HG03066 (cell line): ENCODE measurements around the gene FAM234B.
"Not testable (repeated sequence)": the region's sequence is repeated elsewhere in the genome, so short reads cannot be mapped to it uniquely, and the experiment has no call there.

Experiments used
- ATAC-seq: cut with Tn5 transposase; IDR thresholded peaks from one replicate; pipeline ENCODE4 v1.9.1; 2021; ENCODE audit warnings: low read depth; ENCODE audit not compliant: unreplicated experiment

FAM234B gene

GRCh38 chr12:13022851-13023271 is 21.3 kb upstream of the FAM234B start:
- ATAC-seq, result no peak

GRCh38 chr12:13023811-13024530 is 20.2 kb upstream of the FAM234B start:
- no peak for ATAC-seq

- ATAC-seq, result no peak
These were observed 19.7 kb upstream of the FAM234B start for GRCh38 chr12:13024531-13024916.

- ATAC-seq, result no peak
These were observed 17.9 kb upstream of the FAM234B start for GRCh38 chr12:13026286-13026685.

GRCh38 chr12:13027032-13027431 is 17.1 kb upstream of the FAM234B start:
- no peak for ATAC-seq

GRCh38 chr12:13027508-13027907 is 16.7 kb upstream of the FAM234B start:
- no peak for ATAC-seq

GRCh38 chr12:13028825-13029570 is 15.2 kb upstream of the FAM234B start:
- ATAC-seq, result no peak

- no peak for ATAC-seq
These were observed 13.5 kb upstream of the FAM234B start for GRCh38 chr12:13030541-13031291.

- no peak for ATAC-seq
These were observed 12.0 kb upstream of the FAM234B start for GRCh38 chr12:13032164-13032563.

- no peak for ATAC-seq
These were observed 10.7 kb upstream of the FAM234B start for GRCh38 chr12:13033476-13033875.

- not testable (repeated sequence) for ATAC-seq
These were observed 8.8 kb upstream of the FAM234B start for GRCh38 chr12:13035335-13035734.

GRCh38 chr12:13036881-13037280 is 7.3 kb upstream of the FAM234B start:
- ATAC-seq, result no peak

- ATAC-seq, result no peak
These were observed 5.6 kb upstream of the FAM234B start for GRCh38 chr12:13038491-13039161.

GRCh38 chr12:13039328-13039956 is 4.7 kb upstream of the FAM234B start:
- no peak for ATAC-seq

GRCh38 chr12:13041224-13041623 is 3.0 kb upstream of the FAM234B start:
- no peak for ATAC-seq

- no peak for ATAC-seq
These were observed 1.4 kb upstream of the FAM234B start for GRCh38 chr12:13042666-13043230.

GRCh38 chr12:13044906-13045299 is 722 bp downstream of the FAM234B start:
- no peak for ATAC-seq

- ATAC-seq, result no peak
These were observed 1.6 kb downstream of the FAM234B start for GRCh38 chr12:13045816-13046215.

GRCh38 chr12:13046964-13047363 is 2.8 kb downstream of the FAM234B start:
- no peak for ATAC-seq

- no peak for ATAC-seq
These were observed 5.6 kb downstream of the FAM234B start for GRCh38 chr12:13049816-13050215.
